Breast epithelium (tissue), 4 donors: Measurements from ENCODE around the gene IGFLR1. TPM values are rescaled to one million over a fixed set of nuclear protein-coding genes. Genes with fewer than 3 reads are reported as not detected.

Source experiments
- DNase-seq, 2 donors: peaks; one replicate each; pipeline ENCODE4 v3.0.0-alpha.2; 2019; ENCODE audit warnings: low spot score in 2 of 2
- H3K27ac ChIP-seq, 2 donors: fragments of 200-600 bp; sonication (generic) in 1 of 2; one replicate each; pipeline ENCODE4 v1.5.1; 2016 to 2019; ENCODE audit warnings: mild to moderate bottlenecking in 1 of 2
- H3K27me3 ChIP-seq, 2 donors: fragments of 200-600 bp; sonication (generic) in 1 of 2; one replicate each; pipeline versions ENCODE4 v1.5.1 to v1.6.0; 2017 to 2019; ENCODE audit warnings: control low read depth in 1 of 2, mild to moderate bottlenecking in 1 of 2
- H3K36me3 ChIP-seq: fragments of 200-600 bp; one replicate; pipeline ENCODE4 v1.5.1; 2019
- H3K4me1 ChIP-seq, 2 donors: fragments of 200-600 bp; sonication (generic); one replicate each; pipeline ENCODE4 v1.5.1; 2016 to 2019; ENCODE audit warnings: control low read depth in 1 of 2
- H3K4me3 ChIP-seq, 3 donors: fragments of 200-600 bp; sonication (generic); 1 replicate in 2 of 3; 2 replicates in 1 of 3; pipeline ENCODE4 v1.5.1; 2016 to 2019; ENCODE audit warnings: mild to moderate bottlenecking in 3 of 3, moderate library complexity in 2 of 3
- H3K9me3 ChIP-seq, 2 donors: fragments of 200-600 bp; sonication (generic) in 1 of 2; one replicate each; pipeline ENCODE4 v1.5.1; 2016 to 2019; ENCODE audit warnings: control low read depth in 1 of 2
- POLR2A ChIP-seq: fragments of 450-650 bp; IDR thresholded peaks from one replicate; pipeline ENCODE4 v1.6.1; 2016; ENCODE audit warnings: antibody characterized with exemption, mild to moderate bottlenecking, moderate library complexity
- POLR2AphosphoS5 ChIP-seq, 3 donors: sonication (generic); formaldehyde crosslinking; IDR thresholded peaks; one replicate each; pipeline ENCODE4 v1.6.1; 2017; ENCODE audit warnings: antibody characterized with exemption in 3 of 3
- intact Hi-C: fragments of 100-400 bp; cut with DNase I; formaldehyde crosslinking; loops from one replicate; pipeline ENCODE4 v1.15.1; 2023; ENCODE audit warnings: low total_unique reads
- total RNA-seq, 3 donors: library from RNA; depleted of rRNA; stranded (reverse); fragments of >200 nt; gene quantifications; one replicate each; pipeline ENCODE4 v1.1.0, GENCODE V29; 2016
- TF ChIP-seq, protein P1 (sequence below), 3 donors: fragments of 450-650 bp; IDR thresholded peaks; one replicate each; pipeline ENCODE4 v1.5.1; 2016 to 2017; ENCODE audit warnings: antibody characterized with exemption in 3 of 3, mild to moderate bottlenecking in 3 of 3, moderate library complexity in 3 of 3

IGFLR1 gene
- total RNA-seq, 3 donors from 2014 or later = 8.8 to 16.1 (median 14.1) TPM

DNA sequence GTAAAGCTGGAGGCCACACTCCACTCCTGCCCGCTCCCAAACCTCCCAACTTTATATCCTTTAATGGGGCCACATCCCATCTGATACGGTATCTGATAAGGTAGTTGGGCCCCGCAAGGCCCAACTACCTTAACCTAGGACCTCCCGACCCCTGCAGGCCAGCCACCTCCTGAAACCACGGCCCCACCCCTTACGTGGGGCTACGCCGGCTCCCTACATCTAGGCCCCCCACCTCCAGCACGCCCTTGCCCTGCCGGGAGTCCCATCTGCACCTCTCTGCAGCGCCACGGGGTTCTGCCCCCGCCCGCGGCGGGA lies 2.2 kb downstream of the IGFLR1 start:
- H3K4me3 ChIP-seq = peak overlapping the region; percentile 53 to 76 (median 65)
- TF ChIP-seq, protein P1, sequence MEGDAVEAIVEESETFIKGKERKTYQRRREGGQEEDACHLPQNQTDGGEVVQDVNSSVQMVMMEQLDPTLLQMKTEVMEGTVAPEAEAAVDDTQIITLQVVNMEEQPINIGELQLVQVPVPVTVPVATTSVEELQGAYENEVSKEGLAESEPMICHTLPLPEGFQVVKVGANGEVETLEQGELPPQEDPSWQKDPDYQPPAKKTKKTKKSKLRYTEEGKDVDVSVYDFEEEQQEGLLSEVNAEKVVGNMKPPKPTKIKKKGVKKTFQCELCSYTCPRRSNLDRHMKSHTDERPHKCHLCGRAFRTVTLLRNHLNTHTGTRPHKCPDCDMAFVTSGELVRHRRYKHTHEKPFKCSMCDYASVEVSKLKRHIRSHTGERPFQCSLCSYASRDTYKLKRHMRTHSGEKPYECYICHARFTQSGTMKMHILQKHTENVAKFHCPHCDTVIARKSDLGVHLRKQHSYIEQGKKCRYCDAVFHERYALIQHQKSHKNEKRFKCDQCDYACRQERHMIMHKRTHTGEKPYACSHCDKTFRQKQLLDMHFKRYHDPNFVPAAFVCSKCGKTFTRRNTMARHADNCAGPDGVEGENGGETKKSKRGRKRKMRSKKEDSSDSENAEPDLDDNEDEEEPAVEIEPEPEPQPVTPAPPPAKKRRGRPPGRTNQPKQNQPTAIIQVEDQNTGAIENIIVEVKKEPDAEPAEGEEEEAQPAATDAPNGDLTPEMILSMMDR (IDR thresholded peaks at IDR 0.05) = no peak
- TF ChIP-seq POLR2A (no peak), POLR2AphosphoS5 (IDR thresholded peaks at IDR 0.05) (no peak)
- H3K4me1 ChIP-seq = peaks cover 6 to 11% of the 10 kb centered on the region in 2 donors
- peak overlapping the region; percentile 66 to 89 for H3K27ac ChIP-seq
- intact Hi-C loops = no loop called here
- DNase-seq = no peak
- H3K36me3 ChIP-seq = peaks cover 7% of the 10 kb centered on the region
- no peaks in the 10 kb centered on the region for H3K9me3 ChIP-seq
- H3K27me3 ChIP-seq = no peaks in the 10 kb centered on the region

- peaks cover 6 to 11% of the 10 kb centered on the region in 2 donors for H3K4me1 ChIP-seq
- no peaks in the 10 kb centered on the region for H3K27me3 ChIP-seq
- peak overlapping the region; percentile 53 to 76 (median 65) for H3K4me3 ChIP-seq
- no peaks in the 10 kb centered on the region for H3K9me3 ChIP-seq
- intact Hi-C loops = no loop called here
- peak overlapping the region; percentile 66 to 89 for H3K27ac ChIP-seq
- DNase-seq = no peak
- no peak for TF ChIP-seq POLR2A
- no peak for TF ChIP-seq POLR2AphosphoS5 (IDR thresholded peaks at IDR 0.05)
- TF ChIP-seq, protein P1 (IDR thresholded peaks at IDR 0.05) = no peak
- H3K36me3 ChIP-seq = peaks cover 7% of the 10 kb centered on the region
Measured at GRCh38 chr19:35739275-35740107, 2.8 kb downstream of the IGFLR1 start.

- peaks cover 5 to 6% of the 10 kb centered on the region in 2 donors for H3K4me1 ChIP-seq
- no peaks in the 10 kb centered on the region for H3K9me3 ChIP-seq
- no peaks in the 10 kb centered on the region for H3K27me3 ChIP-seq
- H3K27ac ChIP-seq = peak overlapping the region in 1 of 2 donors; percentile 89
- no peak overlapping the region for H3K4me3 ChIP-seq
- TF ChIP-seq POLR2A (no peak), POLR2AphosphoS5 (IDR thresholded peaks at IDR 0.05) (no peak)
- TF ChIP-seq, protein P1 (IDR thresholded peaks at IDR 0.05) = no peak
- intact Hi-C loops = no loop called here
- H3K36me3 ChIP-seq = peaks cover 7% of the 10 kb centered on the region
- no peak for DNase-seq
Measured at GRCh38 chr19:35738887-35739229, 3.4 kb downstream of the IGFLR1 start.

GRCh38 chr19:35738021-35738886 lies 4.0 kb downstream of the IGFLR1 start:
- TF ChIP-seq POLR2A (no peak), POLR2AphosphoS5 (IDR thresholded peaks at IDR 0.05) (no peak)
- TF ChIP-seq, protein P1 (IDR thresholded peaks at IDR 0.05) = no peak
- Histone ChIP-seq H3K27me3 (no peaks in the 10 kb centered on the region), H3K9me3 (no peaks in the 10 kb centered on the region), H3K4me3 (no peak overlapping the region), H3K36me3 (peaks cover 7% of the 10 kb centered on the region), H3K27ac (no peak overlapping the region), H3K4me1 (peaks cover 5 to 6% of the 10 kb centered on the region in 2 donors)
- no peak for DNase-seq
- intact Hi-C loops = no loop called here
